Measurements from ENCODE around the gene PRKAA1. TPM values are rescaled to one million over a fixed set of nuclear protein-coding genes. Genes with fewer than 3 reads are reported as not detected.
A peak's percentile ranks its signal among the peaks of the same experiment; 100 is the strongest.

The PRKAA1 gene
- total and polyA plus RNA-seq, 2 of the 13 experiments (the other 11 are each of a cell fraction or from before 2014, with no cell fraction given), result 36.6 to 58.0 TPM

- TF ChIP-seq FOXJ3 (CRISPR knock-in tag; IDR thresholded peaks at IDR 0.05; ENCODE audit: borderline replicate concordance) (0 out of 2 replicates have a peak, but pooled peaks have one; percentile 23), STAT5B (CRISPR knock-in tag; IDR thresholded peaks at IDR 0.05) (no peak), MAX (IDR thresholded peaks at IDR 0.05) (no peak), NCOR1 (IDR thresholded peaks at IDR 0.05; ENCODE audit: borderline replicate concordance, low read length) (peak; percentile 86), DNMT1 (CRISPR knock-in tag; IDR thresholded peaks at IDR 0.05) (no peak), ZFP91 (CRISPR knock-in tag; IDR thresholded peaks at IDR 0.05; ENCODE audit: borderline replicate concordance) (peak; percentile 16; the same call in 1 of the 2 replicates), TCF7 (IDR thresholded peaks at IDR 0.05; ENCODE audit: low read depth) (no peak), GATAD2A (CRISPR knock-in tag; IDR thresholded peaks at IDR 0.05) (peak; percentile 65), JDP2 (CRISPR knock-in tag; IDR thresholded peaks at IDR 0.05; ENCODE audit: borderline replicate concordance) (no peak)
Observed at GRCh38 chr5:40791715-40792139, 6.4 kb downstream of the PRKAA1 start (continued).

- ChIA-PET CTCF (ENCODE audit: low intra/inter-chr PET ratio, low total read pairs) (no interaction called here), POLR2A (interaction anchor here (0.8 to 1.2 kb wide), 3 partner anchors 34 to 44 kb away, joined by 3 read pairs; partner anchors contain the start of gene RPL37)
- H3K9me3 ChIP-seq (ENCODE audit: low read length), result peaks cover 7% of the 10 kb centered on the region; the same call in 1 of the 2 replicates
- DNase-seq (ENCODE audit: low spot score), result peak; percentile 36
- H4K20me1 ChIP-seq (ENCODE audit: insufficient read depth, low read length), result peaks cover 6% of the 10 kb centered on the region
- H3K79me2 ChIP-seq (ENCODE audit: insufficient read depth, low read length), result peaks cover 99% of the 10 kb centered on the region
- H3K4me3 ChIP-seq (replicated peaks in 1 of 3; ENCODE audit: insufficient read depth in 1 of 3, low read depth in 2 of 3, low read length in 3 of 3), result peak overlapping the region in 2 of 3 experiments; percentile 21 to 41; a peak in 2 of 6 replicates
- no peak overlapping the region for H2AFZ ChIP-seq (ENCODE audit: low read length)
- ATAC-seq, result peak; percentile 49
- 30% methylated on average over 3 of the region's 3 CpGs for WGBS (ENCODE audit: low lambda C conversion rate)
- no TSS peak for BruUV-seq (replicated peaks)
- H3K4me1 ChIP-seq (ENCODE audit: insufficient read depth, low read length), result peaks cover 97% of the 10 kb centered on the region
- intact Hi-C loops (cut with micrococcal nuclease; ENCODE audit: unreplicated experiment), result no loop called here
- H3K27ac ChIP-seq (ENCODE audit: extremely low read length, insufficient read depth, low read length), result peak overlapping the region; percentile 75
- peak overlapping the region; percentile 13; the same call in 1 of the 2 replicates for H3K9ac ChIP-seq (ENCODE audit: insufficient read depth, low read depth, low read length)
- H3K36me3 ChIP-seq (replicated peaks in 1 of 2; ENCODE audit: control insufficient read depth in 1 of 2, insufficient read depth in 2 of 2, low read length in 2 of 2), result peaks cover 0 to 7% of the 10 kb centered on the region in 2 experiments; a peak in 3 of 5 replicates
- in situ Hi-C loops (cut with HindIII; ENCODE audit: extremely low pct_ligation_motif_present, low pct_unique_long_range_greater_than_20kb), result no loop called here
- no peak for FAIRE-seq
- peak overlapping the region; percentile 65 for H3K4me2 ChIP-seq (ENCODE audit: low read depth, low read length)
- no peaks in the 10 kb centered on the region for H3K27me3 ChIP-seq (ENCODE audit: control insufficient read depth in 1 of 2, insufficient read depth in 2 of 2, low read length in 2 of 2)
- TF ChIP-seq GATAD1 (CRISPR knock-in tag; IDR thresholded peaks at IDR 0.05) (no peak), ZNF3 (CRISPR knock-in tag; IDR thresholded peaks at IDR 0.05) (peak; percentile 98), RFX1 (IDR thresholded peaks at IDR 0.05) (no peak), RCOR2 (CRISPR knock-in tag; IDR thresholded peaks at IDR 0.05) (0 out of 2 replicates have a peak, but pooled peaks have one; percentile 8), ZMAT3 (CRISPR knock-in tag; conservative IDR thresholded peaks at IDR 0.05) (no peak), ZFP82 (CRISPR knock-in tag; IDR thresholded peaks at IDR 0.05; ENCODE audit: borderline replicate concordance) (no peak), SAP130 (CRISPR knock-in tag; IDR thresholded peaks at IDR 0.05; ENCODE audit: low read depth) (0 out of 2 replicates have a peak, but pooled peaks have one; percentile 4), ARHGAP35 (CRISPR knock-in tag; IDR thresholded peaks at IDR 0.05; ENCODE audit: borderline replicate concordance) (no peak), LCORL (IDR thresholded peaks at IDR 0.05) (no peak), LCORL (CRISPR knock-in tag; IDR thresholded peaks at IDR 0.05) (0 out of 2 replicates have a peak, but pooled peaks have one; percentile 10), ZSCAN25 (CRISPR knock-in tag; IDR thresholded peaks at IDR 0.05) (no peak), ZNF180 (CRISPR knock-in tag; IDR thresholded peaks at IDR 0.05; ENCODE audit: borderline replicate concordance, low read depth) (no peak), ZNF775 (CRISPR knock-in tag; IDR thresholded peaks at IDR 0.05; ENCODE audit: borderline replicate concordance) (no peak), ZBTB8A (CRISPR knock-in tag; IDR thresholded peaks at IDR 0.05; ENCODE audit: borderline replicate concordance, low read depth) (no peak), MBD4 (IDR thresholded peaks at IDR 0.05; ENCODE audit: borderline replicate concordance, low read length) (peak; percentile 20; the same call in 1 of the 2 replicates)
Observed at GRCh38 chr5:40790947-40791593, 7.1 kb downstream of the PRKAA1 start.

Measured in HepG2 (cell line).